Measurements from ENCODE around the gene LINGO3.

GRCh38 chr19:2326699-2327360 is 18.9 kb upstream of the LINGO3 start:
- TF ChIP-seq POLR2AphosphoS5 (IDR thresholded peaks at IDR 0.05; ENCODE audit: borderline replicate concordance, low read depth, low read length) = no peak
- no peak for TF ChIP-seq EZH2 (IDR thresholded peaks at IDR 0.05)
